ENCODE data around the gene MYL10. TPM values are rescaled to one million over a fixed set of nuclear protein-coding genes. Genes with fewer than 3 reads are reported as not detected.

The MYL10 gene
- total and polyA plus RNA-seq, 2 of the 8 experiments (the other 6 are each of a cell fraction or from before 2014, with no cell fraction given) = 0.18 TPM; not detected in 1

DNA sequence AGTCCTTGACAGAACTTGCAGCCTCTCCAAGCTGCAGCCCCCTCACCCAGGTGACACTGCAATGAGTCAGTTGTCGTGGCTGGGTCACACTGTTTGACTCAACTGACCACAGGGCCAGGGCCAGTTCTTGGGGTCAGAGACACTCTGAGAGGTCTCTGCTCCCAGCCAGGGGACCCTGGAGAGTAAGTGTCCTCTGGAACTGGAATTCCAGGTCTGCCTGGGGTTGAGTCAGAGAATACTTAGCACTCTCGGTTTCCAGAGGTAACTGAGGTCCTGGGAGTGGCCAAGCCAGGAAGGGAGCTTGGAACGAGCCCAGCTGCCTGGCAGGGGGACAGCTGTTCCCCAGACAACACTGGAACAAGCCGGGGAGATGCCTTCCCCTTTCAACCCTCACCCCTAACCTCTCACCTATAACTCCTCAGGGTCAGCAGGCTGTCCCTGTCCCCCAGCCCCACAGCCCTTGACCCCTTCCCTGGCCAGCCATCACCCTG lies 2.2 kb upstream of the MYL10 start:
- H3K4me1 ChIP-seq (replicated peaks in 1 of 4; ENCODE audit: control insufficient read depth in 3 of 4, insufficient read depth in 4 of 4, low read length in 3 of 4) = peaks cover 0 to 8% (median 5%) of the 10 kb centered on the region in 4 experiments; a peak in 6 of 7 replicates
- H3K56ac ChIP-seq (replicated peaks; ENCODE audit: insufficient read length, low read depth, low read length) = no peak overlapping the region
- H3K4ac ChIP-seq (replicated peaks; ENCODE audit: insufficient read length, low read depth, low read length) = no peak overlapping the region
- no peak overlapping the region for H3K23ac ChIP-seq (ENCODE audit: insufficient read length)
- H3K27me3 ChIP-seq (replicated peaks in 1 of 4; ENCODE audit: control insufficient read depth in 3 of 4, extremely low read depth in 1 of 4, insufficient read depth in 3 of 4, low read length in 3 of 4) = no peaks in the 10 kb centered on the region
- no peak overlapping the region for H2AFZ ChIP-seq (ENCODE audit: low read length)
- H3K79me1 ChIP-seq (ENCODE audit: low read depth, low read length) = no peaks in the 10 kb centered on the region
- TF ChIP-seq KDM5A (IDR thresholded peaks at IDR 0.05; ENCODE audit: low read length) (no peak), POLR2A (IDR thresholded peaks at IDR 0.05; ENCODE audit: control extremely low read depth in 1 of 2, low read depth in 2 of 2, low read length in 2 of 2) (no peak), RXRA (IDR thresholded peaks at IDR 0.05; ENCODE audit: insufficient read depth, low read depth, low read length) (no peak), CEBPB (IDR thresholded peaks at IDR 0.05; ENCODE audit: low read depth, low read length) (no peak), TBP (IDR thresholded peaks at IDR 0.05; ENCODE audit: low read depth, low read length) (no peak), NANOG (IDR thresholded peaks at IDR 0.05; ENCODE audit: insufficient read depth, low read depth, low read length, poor library complexity, severe bottlenecking) (no peak), KDM1A (IDR thresholded peaks at IDR 0.05; ENCODE audit: borderline replicate concordance, low read length) (no peak)
- TF ChIP-seq, protein P1, sequence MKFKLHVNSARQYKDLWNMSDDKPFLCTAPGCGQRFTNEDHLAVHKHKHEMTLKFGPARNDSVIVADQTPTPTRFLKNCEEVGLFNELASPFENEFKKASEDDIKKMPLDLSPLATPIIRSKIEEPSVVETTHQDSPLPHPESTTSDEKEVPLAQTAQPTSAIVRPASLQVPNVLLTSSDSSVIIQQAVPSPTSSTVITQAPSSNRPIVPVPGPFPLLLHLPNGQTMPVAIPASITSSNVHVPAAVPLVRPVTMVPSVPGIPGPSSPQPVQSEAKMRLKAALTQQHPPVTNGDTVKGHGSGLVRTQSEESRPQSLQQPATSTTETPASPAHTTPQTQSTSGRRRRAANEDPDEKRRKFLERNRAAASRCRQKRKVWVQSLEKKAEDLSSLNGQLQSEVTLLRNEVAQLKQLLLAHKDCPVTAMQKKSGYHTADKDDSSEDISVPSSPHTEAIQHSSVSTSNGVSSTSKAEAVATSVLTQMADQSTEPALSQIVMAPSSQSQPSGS (IDR thresholded peaks at IDR 0.05; ENCODE audit: low read length) = no peak
- H3K9me3 ChIP-seq (ENCODE audit: insufficient read depth in 2 of 2, low read depth in 1 of 2, low read length in 1 of 2) = 0 out of 4 replicates have a peak, but pooled peaks cover 0 to 5% of the 10 kb centered on the region in 2 experiments
- no peak overlapping the region for H3K18ac ChIP-seq (ENCODE audit: extremely low read depth, low read length)
- no peak overlapping the region for H3K4me3 ChIP-seq (ENCODE audit: extremely low read depth in 1 of 4, insufficient read depth in 2 of 4, low read depth in 3 of 4, low read length in 4 of 4)
- POLR2A ChIA-PET (ENCODE audit: partially characterized antibody) = no interaction called here
- H3K27ac ChIP-seq (ENCODE audit: low read depth, low read length) = no peak overlapping the region
- no peak overlapping the region for H3K14ac ChIP-seq (ENCODE audit: insufficient read length)
- H2BK15ac ChIP-seq (ENCODE audit: low read length) = no peak overlapping the region
- H2AK5ac ChIP-seq (ENCODE audit: low read depth, low read length) = no peak overlapping the region
- H2BK12ac ChIP-seq (ENCODE audit: low read depth, low read length) = peak overlapping the region; percentile 17; the same call in 1 of the 2 replicates
- CTCF ChIA-PET (ENCODE audit: partially characterized antibody) = interaction anchor here (0.6 to 1.6 kb wide), 4 partner anchors 26 to 309 kb away, joined by 3 to 7 read pairs (median 3); no protein-coding TSS in a partner anchor
- no peaks in the 10 kb centered on the region for H3K36me3 ChIP-seq (ENCODE audit: control insufficient read depth in 2 of 4, insufficient read depth in 4 of 4, low read length in 3 of 4)
- no peak overlapping the region; the same call in 1 of the 2 replicates for H2BK5ac ChIP-seq (ENCODE audit: low read depth, low read length)
- H4K8ac ChIP-seq (ENCODE audit: extremely low read depth, insufficient read depth, low read length) = no peak overlapping the region
- no peaks in the 10 kb centered on the region for H3K79me2 ChIP-seq (ENCODE audit: control insufficient read depth in 1 of 2, insufficient read depth in 2 of 2, low read length in 2 of 2)
- H3K23me2 ChIP-seq (ENCODE audit: low read depth, low read length) = no peaks in the 10 kb centered on the region
- no peak overlapping the region for H3K4me2 ChIP-seq (ENCODE audit: insufficient read depth in 1 of 2, low read depth in 2 of 2, low read length in 2 of 2)
- H2BK120ac ChIP-seq (replicated peaks; ENCODE audit: low read depth, low read length) = no peak overlapping the region
- no peak overlapping the region for H4K5ac ChIP-seq (ENCODE audit: insufficient read length, low read depth, low read length)
- FAIRE-seq (no peak), DNase-seq (ENCODE audit: low read depth in 1 of 2, low spot score in 2 of 2) (no peak)
- WGBS, 2 experiments (ENCODE audit: extremely low coverage in 1 of 2, insufficient coverage in 1 of 2, insufficient read length in 1 of 2, insufficient replicate concordance in 2 of 2, low coverage in 1 of 2, low lambda C conversion rate in 2 of 2, missing lambda C conversion rate in 1 of 2) = 61% methylated on average over 3 of the region's 4 CpGs; no CpG with 5 or more reads in 1 of the 2 experiments
- H3K9ac ChIP-seq (replicated peaks in 1 of 4; ENCODE audit: extremely low read depth in 1 of 4, low read depth in 3 of 4, low read length in 3 of 4) = 0 out of 7 replicates have a peak overlapping the region, but pooled peaks of 1 of the 4 experiments have one; percentile 13
- no peaks in the 10 kb centered on the region for H4K20me1 ChIP-seq (replicated peaks in 1 of 2; ENCODE audit: control insufficient read depth in 1 of 2, insufficient read depth in 2 of 2, low read length in 2 of 2)
- 0 out of 2 replicates have a peak overlapping the region, but pooled peaks have one; percentile 32 for H2BK20ac ChIP-seq (ENCODE audit: low read length)
- H4K91ac ChIP-seq (replicated peaks; ENCODE audit: insufficient read length, low read length) = no peak overlapping the region
